SK-MEL-5 (cell line): Measurements from ENCODE around the gene YIF1A. TPM values are rescaled to one million over a fixed set of nuclear protein-coding genes. Genes with fewer than 3 reads are reported as not detected.
"Not testable (repeated sequence)": the region's sequence is repeated elsewhere in the genome, so short reads cannot be mapped to it uniquely, and the experiment has no call there.

Experiments
- DNase-seq: peaks from one replicate; pipeline ENCODE4 v3.0.0-alpha.2; 2016; ENCODE audit warnings: low read depth, low spot score
- in situ Hi-C: cut with HindIII; loops from 2 replicates; pipeline ENCODE4 v1.10.0; 2016; ENCODE audit warnings: low sequenced_read_pairs, high pct_unique_total_duplicates, low pct_unique_long_range_greater_than_20kb
- total RNA-seq: library from RNA; depleted of rRNA; stranded (reverse); fragments of >200 nt; shearing (Covaris generic); gene quantifications from 2 replicates; pipeline ENCODE4 v1.2.3, GENCODE V29; 2014

Gene YIF1A
- total RNA-seq, 1 experiment from 2014 or later: 183 TPM

GRCh38 chr11:66266378-66267038 lies 22.4 kb downstream of the YIF1A start:
- in situ Hi-C loops: no loop called here
- no peak for DNase-seq

GRCh38 chr11:66265531-66266377 lies 23.2 kb downstream of the YIF1A start:
- DNase-seq: no peak
- in situ Hi-C loops: no loop called here

- peak; percentile 37 for DNase-seq
These were observed 24.0 kb downstream of the YIF1A start for GRCh38 chr11:66264914-66265313.

GRCh38 chr11:66264383-66264782 lies 24.6 kb downstream of the YIF1A start:
- no peak for DNase-seq
- in situ Hi-C loops: no loop called here

More at GRCh38 chr11:66264914-66265313, 24.0 kb downstream of the YIF1A start:
- in situ Hi-C loops: no loop called here

- in situ Hi-C loops: no loop called here
- DNase-seq: no peak
These were observed 25.2 kb downstream of the YIF1A start for GRCh38 chr11:66263785-66264184.

GRCh38 chr11:66263231-66263630 lies 25.7 kb downstream of the YIF1A start:
- in situ Hi-C loops: no loop called here
- no peak for DNase-seq

GRCh38 chr11:66262696-66263095 lies 26.2 kb downstream of the YIF1A start:
- DNase-seq: no peak
- in situ Hi-C loops: no loop called here

GRCh38 chr11:66262191-66262590 lies 26.8 kb downstream of the YIF1A start:
- in situ Hi-C loops: no loop called here
- no peak for DNase-seq

- in situ Hi-C loops: no loop called here
- DNase-seq: no peak
These were observed 27.4 kb downstream of the YIF1A start for GRCh38 chr11:66261578-66261977.

- no peak for DNase-seq
- in situ Hi-C loops: no loop called here
These were observed 29.0 kb downstream of the YIF1A start for GRCh38 chr11:66259956-66260355.

- in situ Hi-C loops: no loop called here
- no peak for DNase-seq
These were observed 29.7 kb downstream of the YIF1A start for GRCh38 chr11:66259225-66259624.

GRCh38 chr11:66258473-66258893 lies 30.5 kb downstream of the YIF1A start:
- no peak for DNase-seq
- in situ Hi-C loops: no loop called here

GRCh38 chr11:66253081-66253480 lies 35.9 kb downstream of the YIF1A start:
- DNase-seq, in situ Hi-C loops: not testable (repeated sequence)

GRCh38 chr11:66251809-66252208 lies 37.1 kb downstream of the YIF1A start:
- in situ Hi-C loops: no loop called here

GRCh38 chr11:66248903-66249302 lies 40.0 kb downstream of the YIF1A start:
- no peak for DNase-seq
- in situ Hi-C loops: no loop called here

More at GRCh38 chr11:66251809-66252208, 37.1 kb downstream of the YIF1A start:
- no peak for DNase-seq

- DNase-seq: no peak
- in situ Hi-C loops: no loop called here
These were observed 41.1 kb downstream of the YIF1A start for GRCh38 chr11:66247801-66248200.

- in situ Hi-C loops: no loop called here
- no peak for DNase-seq
These were observed 41.6 kb downstream of the YIF1A start for GRCh38 chr11:66247295-66247694.

GRCh38 chr11:66243782-66244535 lies 45.0 kb downstream of the YIF1A start:
- DNase-seq: no peak

More at GRCh38 chr11:66243782-66244535, 45.0 kb downstream of the YIF1A start:
- in situ Hi-C loops: no loop called here
